HCT116 (cell line): ENCODE data around the gene KIF26B. TPM values are rescaled to one million over a fixed set of nuclear protein-coding genes. Genes with fewer than 3 reads are reported as not detected.

Experiments used
- ATAC-seq: fragments of 200-7000 bp; cut with Tn5 transposase; 2 replicates; pipeline ENCODE4 v1.9.1; 2020; ENCODE audit warnings: mild to moderate bottlenecking, moderate library complexity
- BruUV-seq: library from RNA; stranded (reverse); fragments of 400-500 nt; replicated peaks from 2 replicates; lab custom pipeline; 2021; lab: Mats Ljungman, UMichigan
- CTCF ChIA-PET: fragments of 300-600 bp; sonication (Branson Sonifier 250); formaldehyde crosslinking; loops from one replicate; lab custom pipeline; 2021; ENCODE audit warnings: antibody characterized with exemption; lab: Charles Lee
- POLR2A ChIA-PET: fragments of 300-600, 350-600 bp; sonication (Branson Sonifier 250); formaldehyde crosslinking; loops from one replicate; lab custom pipeline; 2021; ENCODE audit warnings: antibody characterized with exemption; lab: Charles Lee
- RAD21 ChIA-PET, 2 experiments: fragments of 300-600 bp; sonication (Branson Sonifier 250); formaldehyde crosslinking; loops; one replicate each; lab custom pipeline; 2023; ENCODE audit warnings: low total read pairs in 2 of 2; ENCODE audit not compliant: uncharacterized antibody in 2 of 2, unreplicated experiment in 2 of 2, low non-redundant PET in 1 of 2; lab: Charles Lee
- DNase-seq: peaks from one replicate; pipeline ENCODE4 v3.0.0-alpha.2; 2010; ENCODE audit warnings: low read depth, low spot score
- H2AFZ ChIP-seq: fragments of 200-600 bp; shearing (Covaris generic), sonication (generic); 2 replicates; pipeline ENCODE4 v1.6.1; 2017; ENCODE audit warnings: low read depth, mixed run types, mixed read lengths, antibody characterized with exemption, low read length; ENCODE audit not compliant: poor library complexity, severe bottlenecking
- H3K27ac ChIP-seq: 2 replicates; pipeline ENCODE4 v1.5.1; 2012; ENCODE audit warnings: low read depth, low read length
- H3K27me3 ChIP-seq: fragments of 200-600 bp; sonication (generic); 2 replicates; pipeline ENCODE4 v1.6.1; 2016; ENCODE audit warnings: mixed run types, low read length, mixed read lengths; ENCODE audit not compliant: insufficient read depth
- H3K36me3 ChIP-seq, 2 experiments: fragments of 200-500 bp in 1 of 2; fragments of 200-600 bp in 1 of 2; sonication (Bioruptor generic) in 1 of 2; sonication (generic) in 1 of 2; 2 replicates each; pipeline versions ENCODE4 v1.5.1 to v1.6.1; 2014 to 2016; ENCODE audit warnings: low read length in 2 of 2, inconsistent platforms in 1 of 2, mixed read lengths in 1 of 2, mixed run types in 1 of 2; ENCODE audit not compliant: insufficient read depth in 2 of 2, control insufficient read depth in 1 of 2
- H3K4me1 ChIP-seq, 2 experiments: fragments of 200-600 bp in 1 of 2; sonication (generic) in 1 of 2; 2 replicates each; pipeline versions ENCODE4 v1.5.1 to v1.6.1; 2012 to 2017; ENCODE audit warnings: low read length in 2 of 2, inconsistent platforms in 1 of 2, mild to moderate bottlenecking in 1 of 2, mixed read lengths in 1 of 2, mixed run types in 1 of 2, moderate library complexity in 1 of 2; ENCODE audit not compliant: insufficient read depth in 2 of 2, control insufficient read depth in 1 of 2
- H3K4me2 ChIP-seq: fragments of 200-600 bp; sonication (generic); 2 replicates; pipeline ENCODE4 v1.6.1; 2017; ENCODE audit warnings: mixed run types, low read length, mixed read lengths
- H3K4me3 ChIP-seq, 2 experiments: fragments of 200-600 bp in 1 of 2; sonication (generic) in 1 of 2; replicated peaks in 1 of 2; 2 replicates each; pipeline ENCODE4 v1.5.1; 2011 to 2016; ENCODE audit warnings: low read length in 2 of 2, control low read depth in 1 of 2, low read depth in 1 of 2, mild to moderate bottlenecking in 1 of 2, mixed read lengths in 1 of 2, mixed run types in 1 of 2
- H3K79me2 ChIP-seq: fragments of 200-600 bp; sonication (generic); 2 replicates; pipeline ENCODE4 v1.6.1; 2017; ENCODE audit warnings: mild to moderate bottlenecking, mixed run types, low read length, moderate library complexity, mixed read lengths; ENCODE audit not compliant: insufficient read depth
- H3K9ac ChIP-seq: fragments of 200-600 bp; sonication (generic); 2 replicates; pipeline ENCODE4 v1.6.1; 2016; ENCODE audit warnings: low read length, mixed read lengths
- H3K9me2 ChIP-seq: fragments of 200-600 bp; sonication (generic), shearing (Covaris generic); 2 replicates; pipeline ENCODE4 v1.6.1; 2017; ENCODE audit warnings: mixed run types, mild to moderate bottlenecking, moderate library complexity; ENCODE audit not compliant: insufficient read depth
- H3K9me3 ChIP-seq, 2 experiments: fragments of 200-500 bp in 1 of 2; fragments of 200-600 bp in 1 of 2; sonication (Bioruptor generic) in 1 of 2; sonication (generic) in 1 of 2; 2 replicates each; pipeline ENCODE4 v1.6.1; 2014 to 2017; ENCODE audit warnings: low read length in 2 of 2, mixed read lengths in 2 of 2, inconsistent platforms in 1 of 2, low read depth in 1 of 2, mild to moderate bottlenecking in 1 of 2, mixed run types in 1 of 2, moderate library complexity in 1 of 2; ENCODE audit not compliant: control insufficient read depth in 1 of 2, insufficient read depth in 1 of 2
- H4K20me1 ChIP-seq: fragments of 200-600 bp; sonication (generic), shearing (Covaris generic); 2 replicates; pipeline ENCODE4 v1.6.1; 2017; ENCODE audit warnings: mixed run types, mild to moderate bottlenecking, moderate library complexity; ENCODE audit not compliant: insufficient read depth
- ELF1 ChIP-seq: IDR thresholded peaks from 2 replicates; pipeline ENCODE4 v1.6.1; 2012; ENCODE audit warnings: low read depth, borderline replicate concordance
- EZH2 ChIP-seq: fragments of 200-600 bp; sonication (generic); IDR thresholded peaks from 2 replicates; pipeline ENCODE4 v1.6.1; 2017; ENCODE audit warnings: antibody characterized with exemption, mixed run types
- EZH2phosphoT487 ChIP-seq: fragments of 200-600 bp; IDR thresholded peaks from 2 replicates; pipeline ENCODE4 v1.6.1; 2018; ENCODE audit warnings: antibody characterized with exemption, borderline replicate concordance
- FOSL1 ChIP-seq: IDR thresholded peaks from 2 replicates; pipeline ENCODE4 v1.6.1; 2012; ENCODE audit warnings: low read depth
- JUND ChIP-seq: IDR thresholded peaks from 2 replicates; pipeline ENCODE4 v1.6.1; 2012
- SRF ChIP-seq: IDR thresholded peaks from 2 replicates; pipeline ENCODE4 v1.6.1; 2012; ENCODE audit warnings: low read depth
- YY1 ChIP-seq: IDR thresholded peaks from 2 replicates; pipeline ENCODE4 v1.6.1; 2011; ENCODE audit warnings: low read length, low read depth, moderate library complexity, mild to moderate bottlenecking; ENCODE audit not compliant: insufficient replicate concordance; ENCODE audit errors: extremely low read depth
- intact Hi-C: fragments of 100-400 bp; cut with micrococcal nuclease; formaldehyde crosslinking; loops from 2 replicates; pipeline ENCODE4 v1.10.0; 2022
- total RNA-seq: library from RNA; stranded (reverse); gene quantifications from one replicate; pipeline ENCODE4 v1.2.1, GENCODE V29; 2021; ENCODE audit not compliant: unreplicated experiment
- TF ChIP-seq, protein P1 (sequence below): IDR thresholded peaks from 2 replicates; pipeline ENCODE4 v1.6.1; 2012

KIF26B gene
- total RNA-seq, 1 experiment from 2014 or later = 0.49 TPM

DNA sequence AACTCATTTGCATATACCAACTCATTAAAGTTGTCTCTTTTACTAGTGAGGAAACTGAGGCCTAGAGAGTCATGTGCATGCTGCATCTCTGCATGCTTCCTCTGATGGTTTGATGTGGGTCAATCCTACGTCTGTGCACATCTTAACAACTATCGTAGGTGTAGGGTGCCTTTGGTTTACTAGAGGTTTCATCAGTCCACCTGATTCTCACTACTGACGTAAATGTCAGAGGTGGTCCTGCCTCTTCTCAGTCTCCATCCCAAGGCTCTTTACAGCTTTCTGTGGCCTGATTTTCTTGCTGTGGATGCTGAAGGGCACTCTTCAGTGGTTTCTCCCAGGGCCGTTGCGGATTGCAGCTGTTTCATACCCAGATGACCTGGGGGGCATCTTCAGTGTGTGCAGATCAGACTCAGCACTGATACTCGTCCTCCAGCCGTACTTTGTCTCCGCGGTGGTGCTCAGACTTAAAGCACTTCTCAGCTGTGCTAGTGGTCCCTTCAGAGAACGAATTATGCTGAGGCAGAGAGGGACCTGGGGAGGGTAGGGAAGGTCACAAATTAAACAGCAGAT lies 407.0 kb downstream of the KIF26B start:
- ATAC-seq = no peak
- BruUV-seq = no TSS peak
- POLR2A ChIA-PET = no interaction called here
- intact Hi-C loops = no loop called here
- H3K4me3 ChIP-seq = no peak overlapping the region
- no peaks in the 10 kb centered on the region for H3K9me3 ChIP-seq
- CTCF ChIA-PET = no interaction called here
- RAD21 ChIA-PET = no interaction called here
- H3K27ac ChIP-seq = no peak overlapping the region
- H2AFZ ChIP-seq = no peak overlapping the region
- H3K4me1 ChIP-seq = no peaks in the 10 kb centered on the region
- no peaks in the 10 kb centered on the region for H4K20me1 ChIP-seq
- TF ChIP-seq FOSL1 (no peak), YY1 (no peak), JUND (no peak), SRF (no peak), EZH2 (no peak), ELF1 (no peak), EZH2phosphoT487 (no peak)
- TF ChIP-seq, protein P1, sequence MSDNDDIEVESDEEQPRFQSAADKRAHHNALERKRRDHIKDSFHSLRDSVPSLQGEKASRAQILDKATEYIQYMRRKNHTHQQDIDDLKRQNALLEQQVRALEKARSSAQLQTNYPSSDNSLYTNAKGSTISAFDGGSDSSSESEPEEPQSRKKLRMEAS = no peak
- H3K27me3 ChIP-seq = peaks cover 3% of the 10 kb centered on the region; the same call in 1 of the 2 replicates
- H3K9me2 ChIP-seq = no peaks in the 10 kb centered on the region
- no peaks in the 10 kb centered on the region for H3K79me2 ChIP-seq
- H3K9ac ChIP-seq = no peak overlapping the region
- H3K4me2 ChIP-seq = no peak overlapping the region
- no peak for DNase-seq
- H3K36me3 ChIP-seq = no peaks in the 10 kb centered on the region

GRCh38 chr1:245566134-245566533 lies 411.3 kb downstream of the KIF26B start:
- Histone ChIP-seq H3K79me2 (no peaks in the 10 kb centered on the region), H4K20me1 (no peaks in the 10 kb centered on the region), H3K9me3 (no peaks in the 10 kb centered on the region), H3K9ac (no peak overlapping the region), H3K27me3 (no peaks in the 10 kb centered on the region), H3K4me1 (no peaks in the 10 kb centered on the region), H3K4me3 (no peak overlapping the region), H2AFZ (no peak overlapping the region), H3K27ac (no peak overlapping the region), H3K36me3 (no peaks in the 10 kb centered on the region), H3K9me2 (no peaks in the 10 kb centered on the region), H3K4me2 (no peak overlapping the region)
- no TSS peak for BruUV-seq
- DNase-seq (no peak), ATAC-seq (no peak)
- ChIA-PET CTCF (no interaction called here), POLR2A (no interaction called here), RAD21 (no interaction called here)
- intact Hi-C loops = no loop called here
- no peak for TF ChIP-seq EZH2
